RWPE1 (cell line): Measurements from ENCODE around the gene EXPH5.
A peak's percentile ranks its signal among the peaks of the same experiment; 100 is the strongest.

Experiments used
- CTCF ChIA-PET: fragments of 350-600 bp; sonication (Branson Sonifier 250); formaldehyde crosslinking; extraction: SDS; loops from one replicate; lab custom pipeline; 2021; lab: Yijun Ruan, JAX
- POLR2A ChIA-PET: fragments of 400-600 bp; formaldehyde crosslinking; extraction: SDS; loops from one replicate; lab custom pipeline; 2020; ENCODE audit warnings: antibody characterized with exemption; ENCODE audit not compliant: low non-redundant PET; lab: Yijun Ruan, JAX
- DNase-seq: peaks from one replicate; pipeline ENCODE4 v3.0.0; 2012; ENCODE audit warnings: low spot score
- H3K27ac ChIP-seq: fragments of 450-650 bp; 2 replicates; pipeline ENCODE4 v1.5.1; 2017
- CTCF ChIP-seq: fragments of 450-650 bp; conservative IDR thresholded peaks from 2 replicates; pipeline ENCODE4 v1.5.1; 2017; ENCODE audit warnings: low read depth, mild to moderate bottlenecking

The EXPH5 gene

GRCh38 chr11:108545909-108546501, 47.6 kb downstream of the EXPH5 start:
- TF ChIP-seq CTCF = no peak
- H3K27ac ChIP-seq = no peak overlapping the region
- ChIA-PET POLR2A (no interaction called here), CTCF (no interaction called here)
- no peak for DNase-seq

- CTCF ChIA-PET = no interaction called here
These were observed 50.1 kb downstream of the EXPH5 start for GRCh38 chr11:108543316-108543964.

GRCh38 chr11:108541531-108541930, 52.0 kb downstream of the EXPH5 start:
- no peak for DNase-seq
- ChIA-PET POLR2A (no interaction called here), CTCF (no interaction called here)
- no peak overlapping the region for H3K27ac ChIP-seq
- no peak for TF ChIP-seq CTCF

More at GRCh38 chr11:108543316-108543964, 50.1 kb downstream of the EXPH5 start:
- H3K27ac ChIP-seq = no peak overlapping the region
- TF ChIP-seq CTCF = no peak
- DNase-seq = no peak
- POLR2A ChIA-PET = no interaction called here

GRCh38 chr11:108538502-108538901, 55.1 kb downstream of the EXPH5 start:
- CTCF ChIA-PET = interaction anchor here (0.7 kb wide), 1 partner anchor 316 kb away, joined by 3 read pairs; the partner anchor contains the start of gene NPAT
- no peak for TF ChIP-seq CTCF
- POLR2A ChIA-PET = no interaction called here
- no peak for DNase-seq
- H3K27ac ChIP-seq = no peak overlapping the region

DNA sequence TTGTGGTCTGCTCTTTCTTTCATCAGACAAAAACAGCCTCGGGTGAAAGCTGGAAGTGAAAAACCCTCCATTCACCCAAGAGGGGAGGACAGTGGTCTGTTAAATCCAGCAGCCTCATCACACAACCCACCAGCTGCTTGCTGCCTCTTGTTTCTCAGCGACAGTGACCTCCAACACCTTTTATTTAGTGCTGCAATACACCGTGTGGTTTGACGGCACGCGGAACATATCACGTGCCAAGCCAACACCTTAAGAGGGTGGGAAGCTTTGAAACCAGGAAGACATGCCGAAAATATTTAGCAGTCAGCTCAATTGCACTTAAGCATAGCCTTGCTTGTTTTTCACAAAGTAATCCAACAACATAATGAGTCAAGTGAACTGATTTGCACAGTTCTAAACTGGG, 55.5 kb downstream of the EXPH5 start:
- CTCF ChIA-PET = interaction anchor here (0.6 to 0.7 kb wide), 3 partner anchors 28 to 316 kb away, joined by 3 read pairs; partner anchors contain the start of gene NPAT
- no peak overlapping the region for H3K27ac ChIP-seq
- DNase-seq = no peak
- no peak for TF ChIP-seq CTCF
- POLR2A ChIA-PET = no interaction called here

DNA sequence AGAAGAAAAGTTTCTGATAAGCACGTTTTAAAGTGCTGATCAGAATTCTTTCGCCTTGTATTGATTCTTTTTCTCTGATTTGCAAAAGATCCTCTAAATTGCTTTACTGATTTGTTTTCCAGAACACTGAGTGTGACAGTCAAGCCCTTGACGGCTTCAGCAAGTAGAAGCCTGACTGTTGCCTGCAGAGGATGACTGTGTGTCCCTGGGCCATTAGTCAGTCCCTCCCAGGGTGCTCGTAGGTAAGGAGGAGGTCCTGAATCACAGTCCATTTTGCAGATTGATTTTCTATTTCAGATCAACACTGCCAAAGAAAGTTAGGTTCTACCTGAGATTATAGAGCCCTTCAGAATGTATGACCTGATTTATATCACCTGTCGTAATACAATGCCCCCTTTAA, 56.8 kb downstream of the EXPH5 start:
- peak; percentile 44 for DNase-seq
- POLR2A ChIA-PET = no interaction called here
- CTCF ChIA-PET = interaction anchor here (0.7 kb wide), 1 partner anchor 61 kb away, joined by 3 read pairs; no protein-coding TSS in a partner anchor
- no peak overlapping the region for H3K27ac ChIP-seq
- TF ChIP-seq CTCF = no peak
